ENCODE measurements around the gene CD300C.

DNA sequence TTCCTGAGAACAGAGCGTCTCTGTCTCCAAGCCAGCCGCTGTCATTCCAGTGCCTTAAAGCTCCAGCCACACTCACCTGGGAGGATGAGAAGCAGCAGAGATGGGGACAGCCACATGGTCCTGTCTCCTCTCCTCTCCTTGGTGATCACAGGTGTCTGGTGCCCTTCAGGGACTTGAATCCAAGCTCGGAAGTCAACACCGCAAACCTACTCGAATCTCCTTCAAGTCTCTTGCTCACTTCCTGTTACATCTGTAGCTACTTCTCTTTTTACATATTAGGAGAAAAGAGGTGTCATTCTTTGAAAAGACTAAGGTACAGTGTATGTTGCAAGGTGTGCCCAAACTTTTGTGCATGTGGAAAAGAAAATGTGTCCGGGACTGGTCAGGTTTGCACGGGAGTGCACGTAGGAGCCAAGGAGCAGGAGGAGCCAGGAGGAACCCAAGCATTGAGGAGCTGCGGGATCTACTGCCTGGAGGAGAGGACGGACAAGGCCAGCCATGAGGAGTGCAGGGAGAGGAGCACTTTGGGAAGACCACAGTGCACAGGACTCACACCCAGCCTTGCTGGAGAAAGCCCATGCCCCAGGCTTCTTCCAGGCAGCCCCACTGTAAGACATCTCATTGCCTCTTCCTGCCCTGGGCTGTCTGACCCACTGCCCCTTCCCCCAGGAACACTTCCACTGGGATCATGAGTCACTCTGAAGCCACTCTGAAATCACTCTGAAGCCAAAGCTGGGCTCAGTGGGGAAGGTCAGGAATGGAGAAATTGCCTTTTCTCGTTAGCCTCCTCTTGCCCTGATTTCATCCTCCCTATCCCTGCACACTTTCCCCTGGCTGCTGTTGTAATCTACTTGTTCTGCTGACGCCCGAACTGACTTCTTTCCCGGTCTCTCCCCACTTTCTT lies 46.4 kb upstream of the CD300C start, which contains the start of gene CD300LD:
- TF ChIP-seq, protein P1, sequence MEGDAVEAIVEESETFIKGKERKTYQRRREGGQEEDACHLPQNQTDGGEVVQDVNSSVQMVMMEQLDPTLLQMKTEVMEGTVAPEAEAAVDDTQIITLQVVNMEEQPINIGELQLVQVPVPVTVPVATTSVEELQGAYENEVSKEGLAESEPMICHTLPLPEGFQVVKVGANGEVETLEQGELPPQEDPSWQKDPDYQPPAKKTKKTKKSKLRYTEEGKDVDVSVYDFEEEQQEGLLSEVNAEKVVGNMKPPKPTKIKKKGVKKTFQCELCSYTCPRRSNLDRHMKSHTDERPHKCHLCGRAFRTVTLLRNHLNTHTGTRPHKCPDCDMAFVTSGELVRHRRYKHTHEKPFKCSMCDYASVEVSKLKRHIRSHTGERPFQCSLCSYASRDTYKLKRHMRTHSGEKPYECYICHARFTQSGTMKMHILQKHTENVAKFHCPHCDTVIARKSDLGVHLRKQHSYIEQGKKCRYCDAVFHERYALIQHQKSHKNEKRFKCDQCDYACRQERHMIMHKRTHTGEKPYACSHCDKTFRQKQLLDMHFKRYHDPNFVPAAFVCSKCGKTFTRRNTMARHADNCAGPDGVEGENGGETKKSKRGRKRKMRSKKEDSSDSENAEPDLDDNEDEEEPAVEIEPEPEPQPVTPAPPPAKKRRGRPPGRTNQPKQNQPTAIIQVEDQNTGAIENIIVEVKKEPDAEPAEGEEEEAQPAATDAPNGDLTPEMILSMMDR (IDR thresholded peaks at IDR 0.05): no peak
- no peak for TF ChIP-seq EZH2 (IDR thresholded peaks at IDR 0.05; ENCODE audit: borderline replicate concordance, insufficient read depth, low read depth, low read length, poor library complexity, severe bottlenecking)

All from B cell (primary cell).